CD4-positive, alpha-beta T cell treated with Interleukin-1 beta for 1 hour (primary cell): ENCODE measurements around the gene FUT8.
"Not testable (repeated sequence)": the region's sequence is repeated elsewhere in the genome, so short reads cannot be mapped to it uniquely, and the experiment has no call there.

ENCODE experiments used
- DNase-seq, 2 donors: peaks; one replicate each; pipeline ENCODE4 v3.0.0-alpha.2; 2020 to 2022

Gene FUT8

GRCh38 chr14:65456247-65456646, 43.7 kb downstream of the FUT8 start:
- DNase-seq, result no peak

- DNase-seq, result no peak
Observed at GRCh38 chr14:65461730-65462129, 49.2 kb downstream of the FUT8 start.

GRCh38 chr14:65462411-65462810, 49.9 kb downstream of the FUT8 start:
- DNase-seq, result no peak

- DNase-seq, result no peak
Observed at GRCh38 chr14:65465584-65465983, 53.1 kb downstream of the FUT8 start.

- not testable (repeated sequence) for DNase-seq
Observed at GRCh38 chr14:65467926-65468325, 55.4 kb downstream of the FUT8 start.

- DNase-seq, result no peak
Observed at GRCh38 chr14:65469903-65470302, 57.4 kb downstream of the FUT8 start.

- DNase-seq, result no peak
Observed at GRCh38 chr14:65470404-65470880, 57.9 kb downstream of the FUT8 start.

DNA sequence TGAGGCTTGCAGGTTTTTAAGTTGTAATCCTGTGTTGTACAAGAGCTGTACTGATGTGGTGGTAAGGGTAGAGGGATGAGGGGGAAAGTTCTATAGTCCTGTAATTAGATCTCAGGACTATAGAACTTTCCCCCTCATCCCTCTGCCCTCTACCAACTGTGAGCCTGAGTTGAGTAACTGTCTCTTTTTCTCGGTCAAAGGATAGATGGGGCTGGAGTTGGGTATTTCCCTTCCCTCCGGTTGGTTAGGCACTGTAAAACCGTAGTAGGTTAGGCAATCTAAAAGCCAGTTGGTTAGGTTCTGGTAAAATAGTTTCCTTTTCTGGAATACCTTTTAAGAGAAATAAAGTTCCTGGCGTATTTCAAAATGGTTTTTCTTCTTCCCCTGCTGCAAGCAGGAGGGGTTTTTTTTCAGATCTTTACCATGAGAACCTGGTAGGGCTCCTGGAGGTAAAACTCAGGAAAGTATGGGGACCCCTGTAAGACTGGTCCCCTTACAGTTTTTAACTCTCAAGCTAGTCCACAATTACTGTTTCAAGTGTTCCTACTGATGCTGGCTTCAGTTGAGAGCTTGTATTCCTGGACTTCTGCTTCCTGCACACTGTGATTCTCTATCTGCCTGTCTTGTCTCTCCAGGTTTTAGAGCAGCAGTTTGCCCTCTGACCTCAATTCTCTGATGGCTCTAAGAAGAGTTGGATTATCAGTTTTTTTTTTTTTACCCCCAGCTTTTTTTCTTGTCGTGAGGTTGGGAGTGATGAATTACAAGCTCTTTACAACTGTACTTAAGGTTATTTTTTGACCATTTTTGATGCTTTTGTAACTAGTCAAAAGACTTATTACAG, 58.7 kb downstream of the FUT8 start:
- DNase-seq, result no peak

- no peak for DNase-seq
Observed at GRCh38 chr14:65472189-65472588, 59.7 kb downstream of the FUT8 start.

GRCh38 chr14:65476273-65476941, 63.9 kb downstream of the FUT8 start:
- DNase-seq, result no peak

DNA sequence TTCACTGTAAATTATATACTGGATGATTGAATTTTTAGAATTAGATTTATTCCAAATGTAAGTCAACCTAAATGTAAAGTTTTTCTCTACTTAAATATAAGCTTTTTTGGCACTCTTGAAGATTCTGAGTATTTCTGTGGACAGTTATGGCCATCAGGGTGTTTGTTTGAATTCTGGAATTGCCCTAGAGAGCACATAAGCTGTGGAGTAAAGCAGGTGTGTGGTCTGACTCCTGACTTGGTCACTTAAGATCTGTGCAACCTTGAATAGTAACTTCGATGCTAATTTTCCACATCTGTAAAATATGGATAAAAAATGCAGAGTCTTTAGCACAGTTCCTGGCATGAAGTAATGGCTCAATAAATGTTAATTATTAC, 64.4 kb downstream of the FUT8 start:
- no peak for DNase-seq

DNA sequence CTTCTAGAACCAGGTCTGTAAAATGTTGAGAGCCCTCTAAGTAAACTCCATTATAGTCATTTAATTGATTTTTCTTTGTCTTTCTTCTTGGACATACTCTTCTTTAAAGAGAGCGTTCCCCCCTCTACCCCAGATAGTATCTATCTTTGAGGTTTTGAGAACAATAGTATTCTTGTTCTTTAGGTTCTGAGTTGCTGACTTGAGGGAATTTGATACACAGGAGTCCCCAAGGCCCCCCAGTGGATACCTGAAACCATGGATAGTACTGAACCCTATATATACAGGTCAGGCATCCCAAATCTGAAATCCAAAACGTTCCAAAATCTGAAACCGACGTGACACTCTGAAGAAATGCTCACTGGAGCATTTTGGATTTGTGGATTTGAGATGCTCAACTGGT, 65.5 kb downstream of the FUT8 start:
- no peak for DNase-seq

- DNase-seq, result peak in 1 of 2 donors; percentile 14
Observed at GRCh38 chr14:65478596-65478995, 66.1 kb downstream of the FUT8 start.

- DNase-seq, result no peak
Observed at GRCh38 chr14:65479386-65479785, 66.9 kb downstream of the FUT8 start.

- no peak for DNase-seq
Observed at GRCh38 chr14:65482757-65483438, 70.4 kb downstream of the FUT8 start.

GRCh38 chr14:65483647-65484046, 71.1 kb downstream of the FUT8 start:
- no peak for DNase-seq

- DNase-seq, result no peak
Observed at GRCh38 chr14:65485516-65485915, 73.0 kb downstream of the FUT8 start.

DNA sequence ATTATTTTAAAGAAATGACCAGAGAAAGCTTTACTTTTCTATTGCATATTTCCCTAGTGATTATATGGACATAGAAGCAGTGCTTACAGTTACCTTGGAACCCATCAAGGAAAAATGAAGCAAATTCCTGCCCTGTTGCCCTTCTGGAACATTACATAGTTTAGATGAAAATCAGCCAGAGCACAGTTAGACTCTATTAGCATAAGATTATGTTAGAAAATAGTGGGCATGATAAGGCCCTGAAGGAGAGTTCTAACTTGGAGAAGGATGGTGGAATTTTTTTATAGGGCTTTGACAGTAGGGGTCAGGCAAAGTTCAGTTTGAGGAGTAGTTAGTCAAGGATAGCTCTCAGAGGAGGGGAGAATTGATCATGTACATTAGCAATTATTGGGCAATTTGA, 74.3 kb downstream of the FUT8 start:
- DNase-seq, result no peak

DNA sequence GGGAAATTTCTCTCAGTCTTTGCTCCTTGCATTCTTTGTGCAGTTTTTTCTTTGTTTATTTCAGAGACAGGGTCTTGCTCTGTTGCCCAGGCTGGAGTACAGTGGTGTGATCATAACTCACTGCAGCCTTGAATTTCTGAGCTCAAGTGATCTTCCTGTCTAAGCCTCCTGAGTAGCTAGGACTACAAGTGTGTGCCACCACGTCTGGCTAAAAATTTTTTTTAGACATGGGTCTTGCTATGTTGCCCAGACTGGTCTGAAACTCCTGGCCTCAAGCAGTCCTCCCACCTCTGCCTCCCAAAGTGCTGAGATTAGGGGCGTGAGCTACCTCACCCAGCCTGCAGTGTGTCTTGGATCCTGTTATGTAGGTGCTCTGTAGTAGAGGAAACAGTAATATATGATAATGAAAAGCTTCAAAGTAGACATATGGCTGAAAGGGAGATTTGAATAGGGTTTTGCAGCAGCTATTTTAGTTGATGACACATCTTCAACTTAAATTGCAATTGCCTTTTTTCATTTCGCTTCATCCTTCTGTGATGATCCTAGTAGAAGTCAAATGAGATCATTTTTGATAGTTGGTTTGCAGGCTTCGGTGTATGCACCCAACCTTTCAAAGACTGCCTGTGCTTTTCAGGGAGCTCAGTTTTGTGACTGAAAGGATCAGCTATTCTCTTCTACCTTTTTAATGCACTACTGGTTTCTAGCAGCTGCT, 75.4 kb downstream of the FUT8 start:
- DNase-seq, result no peak

DNA sequence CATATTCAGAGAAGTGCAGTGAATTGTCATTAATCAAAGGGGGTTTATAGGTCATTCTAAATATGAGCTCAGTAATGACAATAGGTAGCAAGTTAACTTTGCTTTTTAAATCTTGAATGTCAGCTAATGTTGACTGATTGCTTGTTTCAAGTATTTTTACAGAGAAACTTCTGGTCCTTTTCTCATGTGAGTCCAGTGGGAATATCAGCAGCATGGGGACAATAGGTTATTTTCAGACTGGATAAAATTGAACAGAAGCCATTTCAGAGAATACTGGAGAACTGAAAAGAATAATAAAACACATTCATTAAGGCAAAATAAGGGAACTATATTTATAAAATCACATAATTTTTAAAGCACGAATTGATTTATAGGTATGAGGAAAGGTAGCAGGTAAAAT, 78.7 kb downstream of the FUT8 start:
- DNase-seq, result no peak

DNA sequence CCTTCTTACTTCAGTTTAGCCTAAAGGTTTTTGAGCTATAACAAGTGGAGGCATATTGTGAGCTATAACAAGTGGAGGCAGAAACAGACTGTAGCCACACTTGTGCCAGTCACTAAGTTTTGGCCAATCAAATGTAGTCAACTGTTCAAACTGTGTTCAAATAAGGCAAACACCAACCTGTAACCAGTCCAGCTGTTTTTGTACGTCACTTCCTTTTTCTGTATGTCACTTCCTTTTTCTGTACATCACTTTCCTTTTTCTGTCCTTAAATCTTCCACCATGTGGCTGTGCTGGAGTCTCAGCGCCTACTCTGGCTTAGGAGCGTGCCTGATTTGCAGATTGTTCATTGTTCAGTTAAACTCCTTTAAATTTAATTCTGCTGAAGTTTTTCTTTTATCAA, 79.7 kb downstream of the FUT8 start:
- no peak for DNase-seq

- DNase-seq, result no peak
Observed at GRCh38 chr14:65495196-65495595, 82.7 kb downstream of the FUT8 start.
